GM12865 (cell line): Measurements from ENCODE around the gene GLT1D1.
"Not testable (repeated sequence)": the region's sequence is repeated elsewhere in the genome, so short reads cannot be mapped to it uniquely, and the experiment has no call there.

Source experiments
- DNase-seq: peaks from one replicate; pipeline ENCODE4 v3.0.0; 2010; ENCODE audit warnings: low read depth
- H3K4me3 ChIP-seq: 2 replicates; pipeline ENCODE4 v1.5.1; 2011; ENCODE audit warnings: mild to moderate bottlenecking, low read depth, low read length, control low read depth
- TF ChIP-seq, protein P1 (sequence below): IDR thresholded peaks from 2 replicates; pipeline ENCODE4 v1.5.1; 2011; ENCODE audit warnings: low read length, control low read depth, low read depth, inconsistent platforms; ENCODE audit not compliant: insufficient read depth; ENCODE audit errors: missing control alignments

GLT1D1 gene

DNA sequence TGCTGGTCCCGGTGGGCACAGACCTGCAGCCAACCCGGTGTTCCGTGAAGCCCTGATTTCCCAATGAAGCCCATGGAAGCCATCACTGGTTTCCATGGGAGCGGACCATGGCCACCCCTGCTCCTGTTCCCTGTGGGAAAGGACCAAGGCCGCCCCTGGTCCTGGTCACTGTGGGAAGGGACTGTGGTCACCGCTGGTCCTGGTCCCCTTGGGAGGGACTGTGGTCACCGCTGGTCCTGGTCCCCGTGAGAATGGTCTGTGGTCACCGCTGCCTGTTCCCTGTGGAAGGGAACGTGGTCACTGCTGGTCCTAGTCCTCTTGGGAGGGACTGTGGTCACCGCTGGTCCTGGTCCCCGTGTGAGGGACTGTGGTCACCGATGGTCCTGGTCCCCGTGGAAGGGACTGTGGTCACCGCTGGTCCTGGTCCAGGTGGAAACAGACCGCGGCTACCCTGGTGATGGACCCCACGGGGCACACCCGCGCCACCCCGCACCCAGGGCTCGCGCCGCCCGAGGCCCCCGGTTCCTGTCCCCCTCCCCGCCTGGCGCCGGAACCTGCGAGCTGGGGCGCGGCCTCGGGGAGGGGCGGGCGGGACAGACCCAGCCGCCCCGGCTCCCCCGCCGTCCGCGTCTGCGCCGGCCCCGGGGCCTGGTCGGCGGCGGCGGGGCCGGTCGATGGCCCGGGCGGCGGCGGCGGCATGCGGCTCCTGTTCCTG lies at the start of gene GLT1D1:
Gene GLT1D1 (plus strand): TSS at position 594 of the 715 bp plus-strand sequence. CDS start 104 bp downstream, at position 698.
- TF ChIP-seq, protein P1, sequence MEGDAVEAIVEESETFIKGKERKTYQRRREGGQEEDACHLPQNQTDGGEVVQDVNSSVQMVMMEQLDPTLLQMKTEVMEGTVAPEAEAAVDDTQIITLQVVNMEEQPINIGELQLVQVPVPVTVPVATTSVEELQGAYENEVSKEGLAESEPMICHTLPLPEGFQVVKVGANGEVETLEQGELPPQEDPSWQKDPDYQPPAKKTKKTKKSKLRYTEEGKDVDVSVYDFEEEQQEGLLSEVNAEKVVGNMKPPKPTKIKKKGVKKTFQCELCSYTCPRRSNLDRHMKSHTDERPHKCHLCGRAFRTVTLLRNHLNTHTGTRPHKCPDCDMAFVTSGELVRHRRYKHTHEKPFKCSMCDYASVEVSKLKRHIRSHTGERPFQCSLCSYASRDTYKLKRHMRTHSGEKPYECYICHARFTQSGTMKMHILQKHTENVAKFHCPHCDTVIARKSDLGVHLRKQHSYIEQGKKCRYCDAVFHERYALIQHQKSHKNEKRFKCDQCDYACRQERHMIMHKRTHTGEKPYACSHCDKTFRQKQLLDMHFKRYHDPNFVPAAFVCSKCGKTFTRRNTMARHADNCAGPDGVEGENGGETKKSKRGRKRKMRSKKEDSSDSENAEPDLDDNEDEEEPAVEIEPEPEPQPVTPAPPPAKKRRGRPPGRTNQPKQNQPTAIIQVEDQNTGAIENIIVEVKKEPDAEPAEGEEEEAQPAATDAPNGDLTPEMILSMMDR, result no peak
- peak; percentile 25 for DNase-seq
- H3K4me3 ChIP-seq, result peak within 1 kb of the TSS; percentile 77

DNA sequence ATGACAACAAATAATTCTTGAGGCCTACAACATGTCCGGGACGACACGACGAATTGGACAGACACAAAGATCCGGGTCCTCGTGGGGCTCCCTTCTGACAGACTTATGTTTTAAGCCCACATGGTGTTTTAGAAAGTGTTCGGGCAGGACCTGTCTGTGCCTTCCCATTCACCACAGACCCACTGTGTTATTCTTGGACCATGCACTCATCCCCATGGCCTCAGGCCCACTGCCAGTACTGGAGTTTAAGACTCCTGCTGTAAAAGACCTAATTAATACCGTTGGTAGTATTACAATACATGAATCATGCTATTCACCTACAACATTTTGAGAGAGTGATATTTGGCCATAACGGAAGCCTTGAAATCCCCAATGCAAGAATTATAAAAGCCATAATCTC lies 49.5 kb upstream of the GLT1D1 start:
- no peak for DNase-seq
- TF ChIP-seq, protein P1, result no peak
- H3K4me3 ChIP-seq, result no peak overlapping the region

DNA sequence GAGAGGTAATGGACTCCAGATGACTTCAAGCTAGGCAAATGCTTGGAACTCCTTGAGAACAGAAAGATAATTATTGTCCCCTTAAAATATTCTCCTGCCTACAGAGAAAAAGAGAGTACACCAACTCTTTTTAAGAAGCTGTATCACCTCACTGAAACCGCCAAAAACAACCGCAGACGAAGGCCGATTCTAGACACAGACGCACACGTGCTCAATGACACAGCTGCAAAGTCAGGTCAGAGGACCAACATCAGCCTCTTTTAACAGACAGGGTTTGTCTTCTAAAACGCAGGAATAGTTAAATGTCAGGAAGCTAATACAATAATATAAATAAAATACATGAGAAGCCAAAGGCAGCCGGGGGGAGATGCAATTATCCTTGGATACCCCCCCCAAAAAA lies 48.5 kb upstream of the GLT1D1 start:
- no peak for DNase-seq
- TF ChIP-seq, protein P1, result no peak
- H3K4me3 ChIP-seq, result no peak overlapping the region

DNA sequence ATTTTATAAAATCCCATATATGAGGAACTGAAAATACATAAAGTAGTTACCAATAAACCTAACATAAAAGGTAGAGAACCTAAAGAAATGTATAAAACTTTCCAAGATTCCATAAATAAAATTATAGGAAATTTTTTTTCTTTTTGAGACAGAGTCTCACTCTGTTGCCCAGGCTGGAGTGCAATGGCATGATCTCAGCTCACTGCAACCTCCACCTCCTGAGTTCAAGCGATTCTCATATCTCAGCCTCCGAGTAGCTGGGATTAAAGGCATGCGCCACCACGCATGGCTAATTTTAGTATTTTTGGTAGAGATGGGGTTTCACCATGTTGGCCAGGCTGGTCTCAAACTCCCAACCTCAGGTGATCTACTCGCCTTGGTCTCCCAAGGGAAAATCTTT lies 47.9 kb upstream of the GLT1D1 start:
- H3K4me3 ChIP-seq, DNase-seq: not testable (repeated sequence)

DNA sequence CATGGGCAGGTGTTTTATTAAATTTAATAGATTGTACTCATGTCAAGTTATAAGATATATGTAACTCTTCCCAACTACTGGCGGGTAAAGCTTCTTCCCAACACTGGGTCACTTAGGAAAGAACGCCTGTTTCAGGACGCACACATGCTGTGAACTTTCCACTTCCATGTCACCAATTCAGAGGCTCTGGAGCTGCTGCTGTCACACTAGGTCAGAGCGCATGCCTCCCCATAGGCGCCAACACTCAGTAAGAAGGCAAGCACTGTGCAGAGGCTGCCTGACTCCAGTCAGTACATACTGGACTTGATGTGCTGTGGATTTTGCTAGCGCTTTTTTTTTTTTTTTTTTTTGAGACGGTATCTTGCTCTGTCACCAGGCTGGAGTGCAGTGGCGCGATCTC lies 46.7 kb upstream of the GLT1D1 start:
- no peak overlapping the region for H3K4me3 ChIP-seq
- TF ChIP-seq, protein P1, result no peak
- no peak for DNase-seq

DNA sequence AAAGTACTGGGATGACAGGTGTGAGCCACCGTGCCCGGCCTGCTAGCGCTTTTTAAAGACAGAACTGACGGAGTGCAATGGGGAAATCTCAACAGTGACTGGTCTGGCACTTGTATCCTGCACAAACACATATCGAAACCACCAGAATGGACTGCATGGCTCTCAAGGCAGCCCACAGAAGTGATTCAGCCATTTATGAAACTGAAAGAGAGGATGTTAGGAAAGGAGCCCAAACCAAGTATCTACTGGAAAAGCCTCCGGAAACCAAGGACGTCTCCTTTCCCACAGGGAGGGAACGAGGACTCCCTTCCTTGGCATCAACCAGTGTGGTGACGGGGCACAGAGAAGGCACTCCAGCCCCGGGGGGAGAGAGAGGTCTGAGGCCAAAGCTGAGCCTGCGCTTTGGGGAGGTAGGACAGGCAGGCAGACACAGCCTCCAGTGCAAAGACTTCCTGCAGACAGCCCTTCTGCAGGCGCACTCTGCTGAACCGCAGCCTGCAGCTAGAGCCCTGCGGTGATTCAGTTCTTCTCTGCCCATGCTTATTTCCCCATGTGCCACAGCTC lies 46.0 kb upstream of the GLT1D1 start:
- DNase-seq, result peak; percentile 54
- TF ChIP-seq, protein P1, result no peak

DNA sequence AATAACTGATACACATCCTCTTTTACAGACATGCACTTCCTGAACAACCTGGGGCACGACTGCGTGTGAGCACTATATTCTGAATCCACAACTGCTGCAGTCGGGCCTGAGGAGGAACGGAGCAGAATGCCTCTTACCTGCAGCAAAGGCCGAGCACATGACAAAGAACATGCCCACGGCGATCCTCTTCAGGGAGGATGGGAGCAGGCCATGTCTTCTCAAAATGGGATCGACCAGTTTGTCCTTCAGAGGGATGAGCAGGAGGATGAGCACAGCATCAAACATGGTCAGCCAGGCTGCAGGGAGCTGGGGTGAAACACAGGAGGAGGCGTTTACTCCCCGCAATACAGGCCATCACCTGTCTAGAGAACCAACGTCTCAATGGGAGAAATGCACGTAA lies 44.6 kb upstream of the GLT1D1 start:
- no peak overlapping the region for H3K4me3 ChIP-seq
- no peak for DNase-seq
- TF ChIP-seq, protein P1, result no peak

More for the DNA sequence above, 46.0 kb upstream of the GLT1D1 start:
- H3K4me3 ChIP-seq, result no peak overlapping the region
